ENCODE measurements around the gene POLR2J3. TPM values are rescaled to one million over a fixed set of nuclear protein-coding genes. Genes with fewer than 3 reads are reported as not detected.
"Not testable (repeated sequence)": the region's sequence is repeated elsewhere in the genome, so short reads cannot be mapped to it uniquely, and the experiment has no call there.

The POLR2J3 gene
- total and polyA plus RNA-seq, 2 of the 4 experiments (the other 2 are of a cell fraction) = 14.2 to 14.7 TPM

- 63% methylated on average over 1 of the region's 8 CpGs; no CpG with 5 or more reads in 1 of the 2 experiments for WGBS, 2 experiments (ENCODE audit: extremely low coverage in 2 of 2, insufficient read length in 1 of 2)
- H3K4me2 ChIP-seq (ENCODE audit: low read depth, low read length); H3K79me1 ChIP-seq (ENCODE audit: low read depth in 1 of 2, low read length in 2 of 2); intact Hi-C loops (cut with micrococcal nuclease); H2AK9ac ChIP-seq (replicated peaks; ENCODE audit: low read depth, low read length, poor library complexity); H3K9ac ChIP-seq (ENCODE audit: low read depth, low read length); BruUV-seq (replicated peaks); H3K4ac ChIP-seq (ENCODE audit: low read depth, low read length); H4K20me1 ChIP-seq (ENCODE audit: insufficient read depth, low read length); H3K27me3 ChIP-seq (ENCODE audit: control insufficient read depth, insufficient read depth, low read length); H3K4me3 ChIP-seq (ENCODE audit: insufficient read depth, low read depth, low read length); POLR2A ChIA-PET (ENCODE audit: unreplicated experiment); H3K23ac ChIP-seq (ENCODE audit: low read depth, low read length); H2BK15ac ChIP-seq (ENCODE audit: low read depth, low read length); dilution Hi-C loops (cut with HindIII; ENCODE audit: low sequenced_read_pairs, unreplicated experiment); H2BK5ac ChIP-seq (ENCODE audit: low read depth, low read length, poor library complexity, severe bottlenecking); H3K27ac ChIP-seq (ENCODE audit: insufficient read depth, low read length); H3K14ac ChIP-seq (replicated peaks; ENCODE audit: low read depth, low read length); H3K18ac ChIP-seq (ENCODE audit: low read depth, low read length); in situ Hi-C loops (cut with MboI; ENCODE audit: low sequenced_read_pairs); DNase-seq; H2AK5ac ChIP-seq (ENCODE audit: low read depth, low read length); H4K91ac ChIP-seq (ENCODE audit: insufficient read depth, low read depth, low read length); H3K9me1 ChIP-seq (ENCODE audit: insufficient read depth, low read length); ATAC-seq (ENCODE audit: low read depth); H4K5ac ChIP-seq (ENCODE audit: low read depth, low read length); H3K36me3 ChIP-seq (ENCODE audit: control insufficient read depth, insufficient read depth, low read length); CTCF ChIA-PET; H4K8ac ChIP-seq (ENCODE audit: low read depth in 2 of 2, low read length in 2 of 2); H3K9me3 ChIP-seq (ENCODE audit: control insufficient read depth, insufficient read depth, low read length); H2BK120ac ChIP-seq (ENCODE audit: low read depth, low read length); H3K56ac ChIP-seq (ENCODE audit: extremely low read depth, insufficient read depth, low read length); H2AFZ ChIP-seq (replicated peaks; ENCODE audit: low read length, poor library complexity); H3K4me1 ChIP-seq (ENCODE audit: control insufficient read depth, insufficient read depth, low read length); H2BK20ac ChIP-seq (ENCODE audit: low read depth, low read length): not testable (repeated sequence)
These were observed 37.2 kb downstream of the POLR2J3 start for GRCh38 chr7:102535062-102535615.

- H3K14ac ChIP-seq (replicated peaks; ENCODE audit: low read depth, low read length); H2AFZ ChIP-seq (replicated peaks; ENCODE audit: low read length, poor library complexity); DNase-seq; H3K9me1 ChIP-seq (ENCODE audit: insufficient read depth, low read length); H4K5ac ChIP-seq (ENCODE audit: low read depth, low read length); H3K4me2 ChIP-seq (ENCODE audit: low read depth, low read length); H3K27ac ChIP-seq (ENCODE audit: insufficient read depth, low read length); H3K4me1 ChIP-seq (ENCODE audit: control insufficient read depth, insufficient read depth, low read length); in situ Hi-C loops (cut with MboI; ENCODE audit: low sequenced_read_pairs); H2BK120ac ChIP-seq (ENCODE audit: low read depth, low read length); ATAC-seq (ENCODE audit: low read depth); H4K91ac ChIP-seq (ENCODE audit: insufficient read depth, low read depth, low read length); H3K36me3 ChIP-seq (ENCODE audit: control insufficient read depth, insufficient read depth, low read length); H3K18ac ChIP-seq (ENCODE audit: low read depth, low read length); H3K9ac ChIP-seq (ENCODE audit: low read depth, low read length); H2AK5ac ChIP-seq (ENCODE audit: low read depth, low read length); BruUV-seq (replicated peaks); H4K8ac ChIP-seq (ENCODE audit: low read depth in 2 of 2, low read length in 2 of 2); H3K27me3 ChIP-seq (ENCODE audit: control insufficient read depth, insufficient read depth, low read length); H2BK5ac ChIP-seq (ENCODE audit: low read depth, low read length, poor library complexity, severe bottlenecking); H3K23ac ChIP-seq (ENCODE audit: low read depth, low read length); H2BK15ac ChIP-seq (ENCODE audit: low read depth, low read length); CTCF ChIA-PET; H3K79me1 ChIP-seq (ENCODE audit: low read depth in 1 of 2, low read length in 2 of 2); H3K4ac ChIP-seq (ENCODE audit: low read depth, low read length); H3K56ac ChIP-seq (ENCODE audit: extremely low read depth, insufficient read depth, low read length); dilution Hi-C loops (cut with HindIII; ENCODE audit: low sequenced_read_pairs, unreplicated experiment); H4K20me1 ChIP-seq (ENCODE audit: insufficient read depth, low read length); H2AK9ac ChIP-seq (replicated peaks; ENCODE audit: low read depth, low read length, poor library complexity); H3K9me3 ChIP-seq (ENCODE audit: control insufficient read depth, insufficient read depth, low read length); H3K4me3 ChIP-seq (ENCODE audit: insufficient read depth, low read depth, low read length); H2BK20ac ChIP-seq (ENCODE audit: low read depth, low read length); intact Hi-C loops (cut with micrococcal nuclease): not testable (repeated sequence)
- WGBS, 2 experiments (ENCODE audit: extremely low coverage in 2 of 2, insufficient read length in 1 of 2) = no CpG with 5 or more reads among the region's 2 CpGs
- POLR2A ChIA-PET (ENCODE audit: unreplicated experiment) = interaction anchor here (0.7 kb wide), 1 partner anchor 99 kb away, joined by 3 read pairs; no protein-coding TSS in a partner anchor
These were observed 40.3 kb downstream of the POLR2J3 start for GRCh38 chr7:102532127-102532526.
